GM10266 (cell line): ENCODE results near the gene BSND.

ENCODE experiments used
- DNase-seq: peaks from one replicate; pipeline ENCODE4 v3.0.0; 2012; ENCODE audit errors: extremely low spot score
- CTCF ChIP-seq: IDR thresholded peaks from 2 replicates; pipeline ENCODE4 v1.5.1; 2012; ENCODE audit warnings: mild to moderate bottlenecking, low read depth; ENCODE audit not compliant: control insufficient read depth, insufficient read depth; ENCODE audit errors: missing control alignments

BSND gene

GRCh38 chr1:55010194-55010886 is 11.6 kb downstream of the BSND start:
- no peak for TF ChIP-seq CTCF
- no peak for DNase-seq

GRCh38 chr1:55010887-55011217 is 12.1 kb downstream of the BSND start:
- no peak for DNase-seq
- no peak for TF ChIP-seq CTCF

- no peak for TF ChIP-seq CTCF
- DNase-seq, result no peak
Measured at GRCh38 chr1:55012661-55013060, 13.9 kb downstream of the BSND start.

GRCh38 chr1:55015123-55015522 is 16.4 kb downstream of the BSND start:
- TF ChIP-seq CTCF, result no peak
- DNase-seq, result no peak

- TF ChIP-seq CTCF, result no peak
- no peak for DNase-seq
Measured at GRCh38 chr1:55015731-55016620, 17.2 kb downstream of the BSND start.

- TF ChIP-seq CTCF, result no peak
- no peak for DNase-seq
Measured at GRCh38 chr1:55018395-55018794, 19.7 kb downstream of the BSND start.
